K562 (cell line): ENCODE measurements around the gene CAPN8. TPM values are rescaled to one million over a fixed set of nuclear protein-coding genes. Genes with fewer than 3 reads are reported as not detected.

ENCODE experiments used
- ARID1B ChIP-seq: fragments of 450-650 bp; IDR thresholded peaks from 2 replicates; pipeline ENCODE4 v1.6.1; 2016; ENCODE audit warnings: antibody characterized with exemption, mild to moderate bottlenecking, inconsistent platforms
- ARNT ChIP-seq, 2 experiments: fragments of 450-650 bp; IDR thresholded peaks; 2 replicates each; pipeline ENCODE4 v1.6.1; 2016; ENCODE audit warnings: mild to moderate bottlenecking in 1 of 2
- ATF7 ChIP-seq: fragments of 450-650 bp; IDR thresholded peaks from 2 replicates; pipeline ENCODE4 v1.7.1; 2014; ENCODE audit warnings: mild to moderate bottlenecking, moderate library complexity
- ELF1 ChIP-seq: fragments of 200-800 bp; sonication (Bioruptor generic); IDR thresholded peaks from 2 replicates; pipeline ENCODE4 v1.6.1; 2016; ENCODE audit warnings: missing genetic modification characterization, missing compliant biosample characterization
- EP300 ChIP-seq: IDR thresholded peaks from 2 replicates; pipeline ENCODE4 v1.6.1; 2012; ENCODE audit warnings: low read length, improper control_type of control experiment
- ETV5 ChIP-seq: sonication (generic); formaldehyde crosslinking; IDR thresholded peaks from 2 replicates; pipeline ENCODE4 v1.4.0; 2020; ENCODE audit warnings: low read depth, mild to moderate bottlenecking, missing genetic modification reagents
- GABPB1 ChIP-seq: sonication (generic); formaldehyde crosslinking; IDR thresholded peaks from 2 replicates; pipeline ENCODE4 v1.8.0; 2022; ENCODE audit warnings: mild to moderate bottlenecking, missing genetic modification reagents
- HBP1 ChIP-seq: fragments of 450-650 bp; formaldehyde crosslinking; IDR thresholded peaks from 2 replicates; pipeline ENCODE4 v1.4.0; 2022; ENCODE audit warnings: missing genetic modification characterization
- KDM5B ChIP-seq: fragments of 200-600 bp; sonication (generic); IDR thresholded peaks from 2 replicates; pipeline ENCODE4 v1.6.1; 2012; ENCODE audit warnings: low read depth, mild to moderate bottlenecking, moderate library complexity, low read length, control low read depth, inconsistent platforms; ENCODE audit not compliant: insufficient replicate concordance
- MBD2 ChIP-seq: sonication (generic); IDR thresholded peaks from 2 replicates; pipeline ENCODE4 v1.6.1; 2016; ENCODE audit warnings: low read depth, borderline replicate concordance
- POLR2H ChIP-seq: IDR thresholded peaks from 2 replicates; pipeline ENCODE4 v1.6.1; 2016; ENCODE audit warnings: missing genetic modification characterization, low read depth, mild to moderate bottlenecking, control low read depth, missing compliant biosample characterization, moderate library complexity
- PTBP1 ChIP-seq: fragments of 200-400 bp; formaldehyde crosslinking; IDR thresholded peaks from 2 replicates; pipeline ENCODE4 v1.6.1; 2017; ENCODE audit warnings: low read depth, low read length
- RAD51 ChIP-seq: fragments of 450-650 bp; IDR thresholded peaks from 2 replicates; pipeline ENCODE4 v1.7.1; 2016; ENCODE audit warnings: low read depth, mild to moderate bottlenecking, borderline replicate concordance
- RBM14 ChIP-seq: fragments of 200-400 bp; formaldehyde crosslinking; IDR thresholded peaks from 2 replicates; pipeline ENCODE4 v1.6.1; 2018; ENCODE audit warnings: low read depth, mild to moderate bottlenecking, low read length, moderate library complexity, borderline replicate concordance; ENCODE audit not compliant: insufficient read depth
- SMARCE1 ChIP-seq: fragments of 450-650 bp; IDR thresholded peaks from 2 replicates; pipeline ENCODE4 v1.7.1; 2016; ENCODE audit warnings: mild to moderate bottlenecking
- SP1 ChIP-seq: sonication (generic); formaldehyde crosslinking; IDR thresholded peaks from 2 replicates; pipeline ENCODE4 v1.8.1; 2022; ENCODE audit warnings: mild to moderate bottlenecking, missing genetic modification reagents
- TRIM24 ChIP-seq, 2 experiments: fragments of 450-650 bp; IDR thresholded peaks; 2 replicates each; pipeline ENCODE4 v1.6.1; 2016
- ZBTB2 ChIP-seq: fragments of 450-650 bp; IDR thresholded peaks from 2 replicates; pipeline ENCODE4 v1.6.1; 2016; ENCODE audit warnings: antibody characterized with exemption
- ZNF384 ChIP-seq: IDR thresholded peaks from 2 replicates; pipeline ENCODE4 v1.6.1; 2012; ENCODE audit warnings: low read depth, low read length, improper control_type of control experiment
- ZNF431 ChIP-seq: sonication (generic); formaldehyde crosslinking; IDR thresholded peaks from 2 replicates; pipeline ENCODE4 v1.8.0; 2022; ENCODE audit warnings: mild to moderate bottlenecking, missing genetic modification reagents
- polyA plus RNA-seq, 8 experiments: library from polyadenylated mRNA; depleted of rRNA in 4 of 8; stranded (reverse) in 5 of 8; unstranded in 3 of 8; fragments of >200 nt; fragmentation: Nextera tagmentation in 2 of 8; fragmentation: Illumina TruSeq in 1 of 8; extraction: Ambion mirVana in 2 of 8; extraction: Trizol in 1 of 8; gene quantifications; 2 replicates each; pipeline versions ENCODE4 v1.2.1 to v1.2.3, GENCODE V29; 2011 to 2014; ENCODE audit warnings: inconsistent platforms in 1 of 8, missing spikeins in 1 of 8
- total RNA-seq, 7 experiments: library from RNA; depleted of rRNA in 6 of 7; stranded (reverse); fragments of >200 nt in 6 of 7; fragmentation: Illumina TruSeq in 2 of 7; extraction: Trizol in 2 of 7; gene quantifications; 2 replicates each; pipeline versions ENCODE4 v1.2.1 to v1.2.3, GENCODE V29; 2011 to 2021; ENCODE audit warnings: low replicate concordance in 1 of 7

The CAPN8 gene
- total and polyA plus RNA-seq, 9 of the 15 experiments (the other 6 are each of a cell fraction or from before 2014, with no cell fraction given), result 0.06 TPM; not detected in 8

- TF ChIP-seq RAD51 (no peak), SMARCE1 (peak; percentile 90), KDM5B (peak; percentile 59), SP1 (peak; percentile 81), ARNT (IDR thresholded peaks at IDR 0.05) (no peak), ZNF431 (0 out of 2 replicates have a peak, but pooled peaks have one; percentile 51), ETV5 (CRISPR knock-in tag) (peak; percentile 83; the same call in 1 of the 2 replicates), EP300 (peak; percentile 52; the same call in 1 of the 2 replicates), ATF7 (peak; percentile 22; the same call in 1 of the 2 replicates), ELF1 (no peak), ZNF384 (peak; percentile 66), HBP1 (CRISPR knock-in tag) (peak; percentile 38; the same call in 1 of the 2 replicates), PTBP1 (no peak), GABPB1 (CRISPR knock-in tag) (peak; percentile 42; the same call in 1 of the 2 replicates), TRIM24 (IDR thresholded peaks at IDR 0.05) (peak; percentile 23 to 44; a peak in 1 of 4 replicates), POLR2H (tag) (peak; percentile 58; the same call in 1 of the 2 replicates), ZBTB2 (peak; percentile 63; the same call in 1 of the 2 replicates), ARID1B (peak; percentile 86), RBM14 (no peak), MBD2 (no peak)
These were observed 49.5 kb upstream of the CAPN8 start (continued) for GRCh38 chr1:223714849-223715603.
